Measurements from ENCODE around the gene XRRA1. TPM values are rescaled to one million over a fixed set of nuclear protein-coding genes. Genes with fewer than 3 reads are reported as not detected.

The XRRA1 gene
- total RNA-seq, 1 experiment from 2014 or later, result 49.6 TPM

- intact Hi-C loops (cut with micrococcal nuclease), result loop anchor here (5.0 kb wide), 1 partner anchor 216 kb away; no protein-coding TSS in a partner anchor
- CTCF ChIA-PET, result interaction anchor here (0.7 to 3.0 kb wide), 9 partner anchors 14 to 324 kb away, joined by 3 to 15 read pairs (median 5); no protein-coding TSS in a partner anchor
- H3K9me3 Mint-ChIP-seq (ENCODE audit: unreplicated experiment), result no peaks in the 10 kb centered on the region
- H3K4me1 Mint-ChIP-seq (ENCODE audit: insufficient read depth, unreplicated experiment), result no peaks in the 10 kb centered on the region
- DNase-seq (ENCODE audit: unreplicated experiment), result peak; percentile 30
- H3K27ac Mint-ChIP-seq (ENCODE audit: low read depth, unreplicated experiment), result no peak overlapping the region
- TF ChIP-seq, protein P1, sequence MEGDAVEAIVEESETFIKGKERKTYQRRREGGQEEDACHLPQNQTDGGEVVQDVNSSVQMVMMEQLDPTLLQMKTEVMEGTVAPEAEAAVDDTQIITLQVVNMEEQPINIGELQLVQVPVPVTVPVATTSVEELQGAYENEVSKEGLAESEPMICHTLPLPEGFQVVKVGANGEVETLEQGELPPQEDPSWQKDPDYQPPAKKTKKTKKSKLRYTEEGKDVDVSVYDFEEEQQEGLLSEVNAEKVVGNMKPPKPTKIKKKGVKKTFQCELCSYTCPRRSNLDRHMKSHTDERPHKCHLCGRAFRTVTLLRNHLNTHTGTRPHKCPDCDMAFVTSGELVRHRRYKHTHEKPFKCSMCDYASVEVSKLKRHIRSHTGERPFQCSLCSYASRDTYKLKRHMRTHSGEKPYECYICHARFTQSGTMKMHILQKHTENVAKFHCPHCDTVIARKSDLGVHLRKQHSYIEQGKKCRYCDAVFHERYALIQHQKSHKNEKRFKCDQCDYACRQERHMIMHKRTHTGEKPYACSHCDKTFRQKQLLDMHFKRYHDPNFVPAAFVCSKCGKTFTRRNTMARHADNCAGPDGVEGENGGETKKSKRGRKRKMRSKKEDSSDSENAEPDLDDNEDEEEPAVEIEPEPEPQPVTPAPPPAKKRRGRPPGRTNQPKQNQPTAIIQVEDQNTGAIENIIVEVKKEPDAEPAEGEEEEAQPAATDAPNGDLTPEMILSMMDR (IDR thresholded peaks at IDR 0.05; ENCODE audit: unreplicated experiment), result no peak
- H3K4me3 Mint-ChIP-seq (ENCODE audit: unreplicated experiment), result no peak overlapping the region
- BruUV-seq (replicated peaks), result no TSS peak
- H3K36me3 Mint-ChIP-seq (ENCODE audit: insufficient read depth, unreplicated experiment), result peaks cover 6% of the 10 kb centered on the region
- no peaks in the 10 kb centered on the region for H3K27me3 Mint-ChIP-seq (ENCODE audit: insufficient read depth, unreplicated experiment)
- POLR2A ChIA-PET, result interaction anchor here (1.3 to 1.5 kb wide), 2 partner anchors 9 to 11 kb away, joined by 3 to 6 read pairs; no protein-coding TSS in a partner anchor
These were observed 22.4 kb downstream of the XRRA1 start for GRCh38 chr11:74926304-74927030.

- Mint-ChIP-seq H3K4me3 (ENCODE audit: unreplicated experiment) (no peak overlapping the region), H3K4me1 (ENCODE audit: insufficient read depth, unreplicated experiment) (no peaks in the 10 kb centered on the region), H3K36me3 (ENCODE audit: insufficient read depth, unreplicated experiment) (peaks cover 18% of the 10 kb centered on the region), H3K27me3 (ENCODE audit: insufficient read depth, unreplicated experiment) (no peaks in the 10 kb centered on the region), H3K27ac (ENCODE audit: low read depth, unreplicated experiment) (no peak overlapping the region), H3K9me3 (ENCODE audit: unreplicated experiment) (no peaks in the 10 kb centered on the region)
- POLR2A ChIA-PET, result interaction anchor here (0.6 to 1.5 kb wide), 5 partner anchors 8 to 314 kb away, joined by 3 to 6 read pairs (median 3); no protein-coding TSS in a partner anchor
- peak; percentile 14 for DNase-seq (ENCODE audit: unreplicated experiment)
- intact Hi-C loops (cut with micrococcal nuclease), result loop anchor here (5.0 kb wide), 1 partner anchor 217 kb away; no protein-coding TSS in a partner anchor
- CTCF ChIA-PET, result interaction anchor here (1.2 to 3.0 kb wide), 7 partner anchors 16 to 325 kb away, joined by 3 to 15 read pairs (median 6); no protein-coding TSS in a partner anchor
- no TSS peak for BruUV-seq (replicated peaks)
- TF ChIP-seq, protein P1 (IDR thresholded peaks at IDR 0.05; ENCODE audit: unreplicated experiment), result no peak
These were observed 23.6 kb downstream of the XRRA1 start for GRCh38 chr11:74925281-74925680.

GRCh38 chr11:74923125-74923524 is 25.8 kb downstream of the XRRA1 start:
- Mint-ChIP-seq H3K36me3 (ENCODE audit: insufficient read depth, unreplicated experiment) (peaks cover 33% of the 10 kb centered on the region), H3K4me1 (ENCODE audit: insufficient read depth, unreplicated experiment) (no peaks in the 10 kb centered on the region), H3K27me3 (ENCODE audit: insufficient read depth, unreplicated experiment) (no peaks in the 10 kb centered on the region), H3K9me3 (ENCODE audit: unreplicated experiment) (no peaks in the 10 kb centered on the region), H3K4me3 (ENCODE audit: unreplicated experiment) (no peak overlapping the region), H3K27ac (ENCODE audit: low read depth, unreplicated experiment) (no peak overlapping the region)
- POLR2A ChIA-PET, result interaction anchor here (0.9 to 1.1 kb wide), 3 partner anchors 17 to 40 kb away, joined by 3 to 5 read pairs (median 4); partner anchors contain the start of genes SPCS2 and XRRA1
- DNase-seq (ENCODE audit: unreplicated experiment), result no peak
- BruUV-seq (replicated peaks), result no TSS peak
- TF ChIP-seq, protein P1 (IDR thresholded peaks at IDR 0.05; ENCODE audit: unreplicated experiment), result no peak
- intact Hi-C loops (cut with micrococcal nuclease), result no loop called here
- CTCF ChIA-PET, result interaction anchor here (1.0 to 2.6 kb wide), 3 partner anchors 109 to 326 kb away, joined by 3 to 6 read pairs (median 3); no protein-coding TSS in a partner anchor

- TF ChIP-seq, protein P1 (IDR thresholded peaks at IDR 0.05; ENCODE audit: unreplicated experiment), result no peak
- no peak overlapping the region for H3K4me3 Mint-ChIP-seq (ENCODE audit: unreplicated experiment)
- intact Hi-C loops (cut with micrococcal nuclease), result no loop called here
- DNase-seq (ENCODE audit: unreplicated experiment), result no peak
- H3K27me3 Mint-ChIP-seq (ENCODE audit: insufficient read depth, unreplicated experiment), result no peaks in the 10 kb centered on the region
- H3K36me3 Mint-ChIP-seq (ENCODE audit: insufficient read depth, unreplicated experiment), result peaks cover 54% of the 10 kb centered on the region
- POLR2A ChIA-PET, result interaction anchor here (0.5 kb wide), 1 partner anchor 64 kb away, joined by 3 read pairs; no protein-coding TSS in a partner anchor
- no peaks in the 10 kb centered on the region for H3K4me1 Mint-ChIP-seq (ENCODE audit: insufficient read depth, unreplicated experiment)
- no peaks in the 10 kb centered on the region for H3K9me3 Mint-ChIP-seq (ENCODE audit: unreplicated experiment)
- CTCF ChIA-PET, result interaction anchor here (0.6 to 2.4 kb wide), 3 partner anchors 20 to 1696 kb away, joined by 3 to 12 read pairs (median 3); no protein-coding TSS in a partner anchor
- BruUV-seq (replicated peaks), result no TSS peak
- H3K27ac Mint-ChIP-seq (ENCODE audit: low read depth, unreplicated experiment), result no peak overlapping the region
These were observed 39.1 kb downstream of the XRRA1 start for GRCh38 chr11:74909812-74910211.
